ENCODE data around the gene AGAP2.

Gene AGAP2

DNA sequence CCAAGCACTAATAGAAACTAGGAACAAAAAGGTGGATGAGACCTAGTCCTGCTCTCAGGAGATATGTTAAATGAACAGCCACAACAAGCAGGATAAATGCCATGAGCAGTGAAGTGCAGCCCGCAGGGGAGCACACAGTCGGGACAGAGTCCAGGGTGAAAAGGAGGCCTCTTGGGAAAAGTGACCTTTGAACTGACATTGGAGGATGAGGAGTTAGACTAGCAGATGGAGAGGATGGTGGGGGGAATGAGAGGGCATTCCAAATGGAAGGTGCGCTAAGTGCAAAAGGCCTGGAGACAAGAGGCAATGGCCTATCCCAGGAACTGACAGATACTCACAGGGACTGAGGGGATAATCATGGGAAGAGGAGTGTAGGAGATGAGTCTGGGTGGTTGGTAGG, 40.1 kb downstream of the AGAP2 start:
- Histone ChIP-seq H3K9ac (ENCODE audit: low read depth, low read length, poor library complexity, severe bottlenecking) (no peak overlapping the region), H3K36me3 (ENCODE audit: insufficient read depth, low read length) (peaks cover 10% of the 10 kb centered on the region; the same call in 1 of the 2 replicates), H3K9me3 (ENCODE audit: insufficient read depth, low read depth, low read length) (no peaks in the 10 kb centered on the region), H3K27me3 (ENCODE audit: insufficient read depth, low read length, poor library complexity, severe bottlenecking) (no peaks in the 10 kb centered on the region), H3K4me1 (ENCODE audit: insufficient read depth, low read length, poor library complexity, severe bottlenecking) (peaks cover 8% of the 10 kb centered on the region), H3F3A (ENCODE audit: low read depth) (no peaks in the 10 kb centered on the region), H3K9me2 (replicated peaks; ENCODE audit: low read depth, low read length) (no peaks in the 10 kb centered on the region), H4K20me1 (ENCODE audit: insufficient read depth, low read length, poor library complexity, severe bottlenecking) (peaks cover 7% of the 10 kb centered on the region), H3K79me2 (ENCODE audit: insufficient read depth, low read length) (peaks cover 22% of the 10 kb centered on the region), H3K4me3 (ENCODE audit: low read length, poor library complexity, severe bottlenecking) (no peak overlapping the region), H2AFZ (ENCODE audit: low read length) (no peak overlapping the region), H3K4me2 (ENCODE audit: low read depth, low read length, poor library complexity, severe bottlenecking) (no peak overlapping the region)
- TF ChIP-seq EZH2phosphoT487 (IDR thresholded peaks at IDR 0.05; ENCODE audit: borderline replicate concordance), result no peak
- TF ChIP-seq CTCF (conservative IDR thresholded peaks at IDR 0.05; ENCODE audit: low read length), result no peak

DNA sequence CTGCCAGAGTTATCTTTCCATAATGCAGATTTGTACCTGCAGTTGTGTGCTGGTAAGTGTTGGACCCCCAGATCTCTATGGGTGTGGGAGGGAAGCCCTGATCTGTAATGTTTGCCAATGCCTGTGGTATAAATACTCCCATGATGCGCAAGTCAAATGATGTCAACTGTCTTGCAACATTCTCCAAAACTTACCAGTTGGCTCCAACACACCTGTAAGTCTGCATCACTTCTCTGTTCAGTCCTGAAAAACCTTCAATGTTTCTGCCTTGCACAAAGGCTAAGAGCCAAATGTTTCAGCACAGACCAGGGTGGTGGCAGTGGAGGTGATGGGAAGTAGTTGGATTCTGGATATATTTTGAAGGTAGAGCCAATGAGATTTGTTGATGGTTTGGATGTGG, 41.5 kb downstream of the AGAP2 start:
- no peak for TF ChIP-seq EZH2phosphoT487 (IDR thresholded peaks at IDR 0.05; ENCODE audit: borderline replicate concordance)
- TF ChIP-seq CTCF (conservative IDR thresholded peaks at IDR 0.05; ENCODE audit: low read length), result no peak
- H2AFZ ChIP-seq (ENCODE audit: low read length), result no peak overlapping the region
- H3K9me2 ChIP-seq (replicated peaks; ENCODE audit: low read depth, low read length), result no peaks in the 10 kb centered on the region
- no peak overlapping the region for H3K4me3 ChIP-seq (ENCODE audit: low read length, poor library complexity, severe bottlenecking)
- no peak overlapping the region for H3K4me2 ChIP-seq (ENCODE audit: low read depth, low read length, poor library complexity, severe bottlenecking)
- H3K36me3 ChIP-seq (ENCODE audit: insufficient read depth, low read length), result peaks cover 10% of the 10 kb centered on the region; the same call in 1 of the 2 replicates
- H3K4me1 ChIP-seq (ENCODE audit: insufficient read depth, low read length, poor library complexity, severe bottlenecking), result peaks cover 8% of the 10 kb centered on the region
- H3K79me2 ChIP-seq (ENCODE audit: insufficient read depth, low read length), result peaks cover 22% of the 10 kb centered on the region
- H3K9ac ChIP-seq (ENCODE audit: low read depth, low read length, poor library complexity, severe bottlenecking), result no peak overlapping the region
- peaks cover 7% of the 10 kb centered on the region for H4K20me1 ChIP-seq (ENCODE audit: insufficient read depth, low read length, poor library complexity, severe bottlenecking)
- no peaks in the 10 kb centered on the region for H3F3A ChIP-seq (ENCODE audit: low read depth)
- no peaks in the 10 kb centered on the region for H3K27me3 ChIP-seq (ENCODE audit: insufficient read depth, low read length, poor library complexity, severe bottlenecking)
- H3K9me3 ChIP-seq (ENCODE audit: insufficient read depth, low read depth, low read length), result no peaks in the 10 kb centered on the region

DNA sequence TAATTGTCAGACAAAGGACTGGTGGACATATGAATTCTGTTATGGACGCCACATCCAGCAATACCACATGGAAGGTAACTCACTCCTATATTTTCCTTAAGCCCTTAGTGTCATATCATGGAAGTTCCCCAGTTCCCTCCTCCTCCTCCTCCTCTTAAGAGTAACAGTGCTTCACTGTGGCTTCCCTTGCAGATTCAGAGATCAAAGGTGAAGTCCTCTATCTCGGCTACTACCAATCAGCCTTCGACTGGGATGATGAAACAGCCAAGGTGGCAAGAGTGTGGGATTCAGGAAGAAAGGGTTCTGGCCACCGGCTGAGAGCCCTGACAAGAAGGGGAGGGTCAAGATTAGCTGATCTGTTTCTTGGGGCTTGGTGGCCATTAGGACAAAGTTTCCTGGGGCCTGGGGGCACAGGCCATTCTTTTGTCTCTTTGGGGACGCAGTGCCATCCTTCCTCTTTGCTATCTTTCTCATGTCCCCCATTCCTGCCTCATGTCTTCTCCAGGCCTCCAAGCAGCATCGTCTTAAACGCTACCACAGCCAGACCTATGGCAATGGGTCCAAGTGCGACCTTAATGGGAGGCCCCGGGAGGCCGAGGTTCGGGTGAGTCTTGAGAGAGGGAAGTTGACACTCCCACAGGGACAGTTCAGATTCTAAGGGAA, 42.6 kb downstream of the AGAP2 start:
- H3K36me3 ChIP-seq (ENCODE audit: insufficient read depth, low read length), result peaks cover 10% of the 10 kb centered on the region; the same call in 1 of the 2 replicates
- TF ChIP-seq EZH2phosphoT487 (IDR thresholded peaks at IDR 0.05; ENCODE audit: borderline replicate concordance) (no peak), CTCF (conservative IDR thresholded peaks at IDR 0.05; ENCODE audit: low read length) (no peak)

More for the DNA sequence above, 42.6 kb downstream of the AGAP2 start:
- no peaks in the 10 kb centered on the region for H3K9me3 ChIP-seq (ENCODE audit: insufficient read depth, low read depth, low read length)
- peaks cover 22% of the 10 kb centered on the region for H3K79me2 ChIP-seq (ENCODE audit: insufficient read depth, low read length)
- H3K4me3 ChIP-seq (ENCODE audit: low read length, poor library complexity, severe bottlenecking), result peak overlapping the region; percentile 88
- no peak overlapping the region for H3K9ac ChIP-seq (ENCODE audit: low read depth, low read length, poor library complexity, severe bottlenecking)
- peak overlapping the region; percentile 100 for H3K4me2 ChIP-seq (ENCODE audit: low read depth, low read length, poor library complexity, severe bottlenecking)
- no peaks in the 10 kb centered on the region for H3F3A ChIP-seq (ENCODE audit: low read depth)
- H3K27me3 ChIP-seq (ENCODE audit: insufficient read depth, low read length, poor library complexity, severe bottlenecking), result no peaks in the 10 kb centered on the region
- H2AFZ ChIP-seq (ENCODE audit: low read length), result no peak overlapping the region
- H4K20me1 ChIP-seq (ENCODE audit: insufficient read depth, low read length, poor library complexity, severe bottlenecking), result peaks cover 7% of the 10 kb centered on the region
- peaks cover 8% of the 10 kb centered on the region for H3K4me1 ChIP-seq (ENCODE audit: insufficient read depth, low read length, poor library complexity, severe bottlenecking)
- H3K9me2 ChIP-seq (replicated peaks; ENCODE audit: low read depth, low read length), result no peaks in the 10 kb centered on the region

Measured in Loucy (cell line).